GM12878 (cell line): ENCODE results near the gene ANKMY2.

ENCODE experiments used
- CTCF ChIP-seq, 3 experiments: IDR thresholded peaks in 2 of 3; conservative IDR thresholded peaks in 1 of 3; 2 replicates each; pipeline ENCODE4 v1.5.1; 2011; ENCODE audit warnings: low read depth in 3 of 3, low read length in 3 of 3, mild to moderate bottlenecking in 3 of 3, control low read depth in 2 of 3, moderate library complexity in 2 of 3, inconsistent platforms in 1 of 3, mixed read lengths in 1 of 3; ENCODE audit not compliant: control insufficient read depth in 2 of 3, insufficient read depth in 1 of 3; ENCODE audit errors: extremely low read depth in 1 of 3
- E2F4 ChIP-seq: IDR thresholded peaks from 2 replicates; pipeline ENCODE4 v1.6.1; 2012; ENCODE audit warnings: low read depth, low read length, improper control_type of control experiment
- ELK1 ChIP-seq: IDR thresholded peaks from 2 replicates; pipeline ENCODE4 v1.6.1; 2012; ENCODE audit warnings: low read depth, low read length, improper control_type of control experiment
- EP300 ChIP-seq, 2 experiments: fragments of 150-350 bp in 1 of 2; IDR thresholded peaks; 2 replicates each; pipeline ENCODE4 v1.6.1; 2011 to 2012; ENCODE audit warnings: low read depth in 2 of 2, low read length in 2 of 2, borderline replicate concordance in 1 of 2, improper control_type of control experiment in 1 of 2, inconsistent platforms in 1 of 2; ENCODE audit not compliant: control insufficient read depth in 1 of 2
- ESRRA ChIP-seq: IDR thresholded peaks from 2 replicates; pipeline ENCODE4 v1.6.1; 2012; ENCODE audit warnings: mild to moderate bottlenecking, low read length, improper control_type of control experiment
- EZH2 ChIP-seq: IDR thresholded peaks from 2 replicates; pipeline ENCODE4 v1.6.1; 2012; ENCODE audit warnings: low read depth, mild to moderate bottlenecking, control low read depth, inconsistent platforms, low read length, borderline replicate concordance; ENCODE audit not compliant: control insufficient read depth
- IRF5 ChIP-seq: fragments of 450-650 bp; IDR thresholded peaks from 2 replicates; pipeline ENCODE4 v1.6.1; 2017; ENCODE audit warnings: borderline replicate concordance
- JUNB ChIP-seq: IDR thresholded peaks from 2 replicates; pipeline ENCODE4 v1.6.1; 2016; ENCODE audit warnings: antibody characterized with exemption, mild to moderate bottlenecking
- NFIC ChIP-seq: IDR thresholded peaks from 2 replicates; pipeline ENCODE4 v1.6.1; 2012; ENCODE audit warnings: low read depth, mild to moderate bottlenecking, inconsistent platforms, low read length, moderate library complexity
- NFXL1 ChIP-seq: fragments of 450-650 bp; IDR thresholded peaks from 2 replicates; pipeline ENCODE4 v1.6.1; 2017; ENCODE audit warnings: antibody characterized with exemption, mild to moderate bottlenecking, borderline replicate concordance
- POLR2A ChIP-seq: IDR thresholded peaks from 2 replicates; pipeline ENCODE4 v1.6.1; 2011; ENCODE audit warnings: low read depth, mild to moderate bottlenecking, low read length
- POLR2AphosphoS5 ChIP-seq: IDR thresholded peaks from 2 replicates; pipeline ENCODE4 v1.6.1; 2011; ENCODE audit warnings: mild to moderate bottlenecking, low read length, inconsistent platforms
- RAD21 ChIP-seq: IDR thresholded peaks from 2 replicates; pipeline ENCODE4 v1.6.1; 2011; ENCODE audit warnings: mild to moderate bottlenecking, low read depth, low read length, moderate library complexity; ENCODE audit not compliant: insufficient read depth
- TF ChIP-seq, protein P1 (sequence below): fragments of 450-650 bp; IDR thresholded peaks from 2 replicates; pipeline ENCODE4 v1.6.1; 2017; ENCODE audit warnings: mild to moderate bottlenecking

DNA sequence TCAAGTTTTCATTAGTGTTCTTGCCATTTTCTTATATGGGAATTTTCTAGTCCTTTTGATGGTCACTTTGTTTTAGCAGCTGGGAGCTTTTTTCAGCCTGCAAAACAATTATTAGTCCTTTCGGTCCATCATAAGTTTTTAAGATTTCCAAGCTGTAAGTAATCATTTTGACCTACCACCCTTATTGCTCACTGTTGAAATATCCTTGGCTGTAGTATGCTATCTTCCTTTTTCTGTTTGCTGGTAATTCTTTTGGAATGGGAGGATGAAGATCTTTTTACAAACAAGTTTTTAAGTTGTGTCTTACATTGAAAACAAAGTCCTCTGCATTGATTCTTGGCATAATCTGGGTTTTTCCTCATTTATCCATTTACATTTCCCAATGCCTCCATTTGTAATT, 24.5 kb upstream of the ANKMY2 start:
- TF ChIP-seq EP300 (IDR thresholded peaks at IDR 0.05; ENCODE audit: borderline replicate concordance in 1 of 2, control insufficient read depth in 1 of 2, low read depth in 2 of 2, low read length in 2 of 2) (no peak), E2F4 (no peak), ELK1 (no peak), ESRRA (no peak), NFXL1 (no peak), CTCF (IDR thresholded peaks at IDR 0.05 in 2 of 3, conservative IDR thresholded peaks at IDR 0.05 in 1 of 3; ENCODE audit: control insufficient read depth in 2 of 3, extremely low read depth in 1 of 3, insufficient read depth in 1 of 3, low read depth in 3 of 3, low read length in 3 of 3) (no peak), POLR2AphosphoS5 (no peak), RAD21 (no peak), JUNB (no peak), EZH2 (no peak), POLR2A (no peak), IRF5 (no peak), NFIC (no peak)
- TF ChIP-seq, protein P1, sequence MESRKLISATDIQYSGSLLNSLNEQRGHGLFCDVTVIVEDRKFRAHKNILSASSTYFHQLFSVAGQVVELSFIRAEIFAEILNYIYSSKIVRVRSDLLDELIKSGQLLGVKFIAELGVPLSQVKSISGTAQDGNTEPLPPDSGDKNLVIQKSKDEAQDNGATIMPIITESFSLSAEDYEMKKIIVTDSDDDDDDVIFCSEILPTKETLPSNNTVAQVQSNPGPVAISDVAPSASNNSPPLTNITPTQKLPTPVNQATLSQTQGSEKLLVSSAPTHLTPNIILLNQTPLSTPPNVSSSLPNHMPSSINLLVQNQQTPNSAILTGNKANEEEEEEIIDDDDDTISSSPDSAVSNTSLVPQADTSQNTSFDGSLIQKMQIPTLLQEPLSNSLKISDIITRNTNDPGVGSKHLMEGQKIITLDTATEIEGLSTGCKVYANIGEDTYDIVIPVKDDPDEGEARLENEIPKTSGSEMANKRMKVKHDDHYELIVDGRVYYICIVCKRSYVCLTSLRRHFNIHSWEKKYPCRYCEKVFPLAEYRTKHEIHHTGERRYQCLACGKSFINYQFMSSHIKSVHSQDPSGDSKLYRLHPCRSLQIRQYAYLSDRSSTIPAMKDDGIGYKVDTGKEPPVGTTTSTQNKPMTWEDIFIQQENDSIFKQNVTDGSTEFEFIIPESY: no peak
